ENCODE measurements around the gene AGFG2.
"Not testable (repeated sequence)": the region's sequence is repeated elsewhere in the genome, so short reads cannot be mapped to it uniquely, and the experiment has no call there.

AGFG2 gene

DNA sequence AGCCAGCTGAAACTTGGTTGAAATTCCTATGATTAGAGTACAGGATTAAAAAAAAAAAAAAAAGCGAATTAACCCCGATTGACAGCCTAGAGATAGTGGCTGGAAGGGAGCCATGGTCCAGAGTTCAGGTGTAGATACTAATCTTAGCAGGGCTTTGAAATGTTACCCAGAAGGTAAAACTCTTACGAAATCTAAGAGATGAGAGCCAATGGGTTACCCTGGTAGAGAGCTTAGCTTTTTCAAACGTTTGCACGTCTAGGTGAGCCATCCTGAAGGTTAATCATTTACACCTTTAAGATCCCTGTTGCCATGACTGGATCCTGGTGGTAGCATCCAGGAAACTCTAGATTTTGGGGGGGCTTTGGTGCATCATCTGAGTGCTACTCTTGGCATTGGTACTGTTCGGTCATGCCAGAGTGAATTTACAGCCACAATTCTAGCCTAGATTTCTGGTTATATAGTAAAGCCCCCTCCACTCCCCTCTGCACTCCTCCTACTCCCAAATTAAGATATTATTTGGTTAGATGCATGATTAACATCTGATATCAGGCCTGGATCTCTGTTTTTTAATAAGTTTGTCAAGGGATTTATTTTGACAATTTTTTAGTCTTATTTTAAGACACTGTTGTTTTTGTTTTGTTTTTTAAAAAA is 1.2 kb downstream of the AGFG2 start:
- no peak overlapping the region for H3K27ac ChIP-seq (ENCODE audit: insufficient read depth, low read depth, low read length, poor library complexity, severe bottlenecking)
- no peaks in the 10 kb centered on the region for H3K4me1 ChIP-seq (ENCODE audit: control insufficient read depth, insufficient read depth, low read length)
- peak overlapping the region; percentile 72 for H3K4me3 ChIP-seq (ENCODE audit: insufficient read depth, low read depth, low read length)
- peaks cover 11% of the 10 kb centered on the region for H3K27me3 ChIP-seq (ENCODE audit: control insufficient read depth, insufficient read depth, low read length, poor library complexity, severe bottlenecking)
- no peaks in the 10 kb centered on the region for H3K36me3 ChIP-seq (ENCODE audit: control insufficient read depth, insufficient read depth, low read length)
- H3K9me3 ChIP-seq (ENCODE audit: control insufficient read depth, low read length), result no peaks in the 10 kb centered on the region
- 54 to 60% methylated on average over 6 of the region's 6 CpGs for WGBS, 2 experiments

DNA sequence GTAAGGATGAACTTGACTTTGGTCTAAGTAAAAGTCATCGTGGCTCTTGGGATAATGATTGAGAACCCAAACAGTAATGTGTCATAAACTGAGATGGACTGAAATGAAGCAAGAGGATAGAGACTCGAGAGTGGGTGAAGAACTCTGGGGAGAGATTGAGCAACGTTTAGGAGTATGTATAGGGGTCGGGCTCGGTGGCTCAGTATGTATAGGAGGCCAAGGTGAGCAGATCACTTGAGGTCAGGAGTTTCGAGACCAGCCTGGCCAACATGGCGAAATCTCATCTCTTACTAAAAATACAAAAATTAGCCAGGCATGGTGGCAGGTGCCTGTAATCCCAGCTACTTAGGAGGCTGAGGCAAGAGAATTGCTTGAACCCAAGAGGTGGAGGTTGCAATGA is 2.3 kb downstream of the AGFG2 start:
- 92 to 95% methylated on average over 7 of the region's 7 CpGs for WGBS, 2 experiments
- not testable (repeated sequence) for H3K27ac ChIP-seq (ENCODE audit: insufficient read depth, low read depth, low read length, poor library complexity, severe bottlenecking); H3K36me3 ChIP-seq (ENCODE audit: control insufficient read depth, insufficient read depth, low read length); H3K4me1 ChIP-seq (ENCODE audit: control insufficient read depth, insufficient read depth, low read length); H3K4me3 ChIP-seq (ENCODE audit: insufficient read depth, low read depth, low read length); H3K9me3 ChIP-seq (ENCODE audit: control insufficient read depth, low read length)
- peaks cover 11% of the 10 kb centered on the region for H3K27me3 ChIP-seq (ENCODE audit: control insufficient read depth, insufficient read depth, low read length, poor library complexity, severe bottlenecking)

DNA sequence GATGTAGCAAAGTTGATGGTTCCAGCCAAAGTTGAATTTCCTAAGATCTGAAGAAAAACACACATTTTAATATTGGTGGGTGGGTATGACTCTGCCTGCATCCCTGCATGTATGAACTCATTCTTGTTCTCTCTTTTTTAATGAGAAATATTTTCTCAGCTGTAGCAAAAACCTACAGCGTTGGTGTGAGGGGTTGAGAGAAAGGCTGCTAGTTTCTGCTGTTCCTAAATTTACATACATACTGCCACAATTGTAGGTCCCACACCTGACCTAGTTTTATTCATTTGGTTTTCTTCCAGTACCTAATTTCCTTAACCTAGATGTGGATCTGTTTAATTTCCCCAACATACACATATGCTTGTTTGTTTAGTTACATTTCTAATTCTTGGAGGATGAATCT is 4.6 kb downstream of the AGFG2 start:
- H3K27me3 ChIP-seq (ENCODE audit: control insufficient read depth, insufficient read depth, low read length, poor library complexity, severe bottlenecking), result peaks cover 11% of the 10 kb centered on the region
- 89% methylated on average over 1 of the region's 1 CpG; no CpG with 5 or more reads in 1 of the 2 experiments for WGBS, 2 experiments
- no peak overlapping the region for H3K27ac ChIP-seq (ENCODE audit: insufficient read depth, low read depth, low read length, poor library complexity, severe bottlenecking)
- H3K4me1 ChIP-seq (ENCODE audit: control insufficient read depth, insufficient read depth, low read length), result peaks cover 8% of the 10 kb centered on the region
- H3K9me3 ChIP-seq (ENCODE audit: control insufficient read depth, low read length), result no peaks in the 10 kb centered on the region
- no peaks in the 10 kb centered on the region for H3K36me3 ChIP-seq (ENCODE audit: control insufficient read depth, insufficient read depth, low read length)
- H3K4me3 ChIP-seq (ENCODE audit: insufficient read depth, low read depth, low read length), result no peak overlapping the region

DNA sequence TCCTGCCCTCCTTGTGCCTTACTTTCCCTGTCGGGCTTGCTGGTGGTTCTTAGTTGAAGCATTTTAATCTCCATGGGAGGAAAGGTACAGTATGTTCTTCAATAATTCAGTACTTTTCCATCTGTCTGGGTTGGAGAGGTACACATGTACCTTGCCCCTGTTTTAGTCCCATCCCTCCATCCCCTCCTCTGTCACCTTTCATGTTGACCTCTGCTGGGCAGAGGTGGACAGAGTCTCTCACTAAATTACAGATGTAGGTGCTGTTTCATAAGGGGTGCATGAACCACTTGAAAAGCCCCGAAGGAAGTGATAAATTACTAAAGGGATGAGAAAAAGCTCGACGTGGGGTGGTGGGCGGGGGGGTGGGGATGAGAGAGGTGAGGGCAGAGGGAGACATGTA is 5.4 kb downstream of the AGFG2 start:
- Histone ChIP-seq H3K27ac (ENCODE audit: insufficient read depth, low read depth, low read length, poor library complexity, severe bottlenecking) (no peak overlapping the region), H3K4me3 (ENCODE audit: insufficient read depth, low read depth, low read length) (no peak overlapping the region)
- WGBS, 2 experiments, result 76% methylated on average over 5 of the region's 5 CpGs

GRCh38 chr7:100544967-100545359 is 6.0 kb downstream of the AGFG2 start:
- 88 to 89% methylated on average over 1 of the region's 1 CpG for WGBS, 2 experiments
- H3K27ac ChIP-seq (ENCODE audit: insufficient read depth, low read depth, low read length, poor library complexity, severe bottlenecking), result no peak overlapping the region
- H3K36me3 ChIP-seq (ENCODE audit: control insufficient read depth, insufficient read depth, low read length), result no peaks in the 10 kb centered on the region
- H3K27me3 ChIP-seq (ENCODE audit: control insufficient read depth, insufficient read depth, low read length, poor library complexity, severe bottlenecking), result peaks cover 6% of the 10 kb centered on the region
- peaks cover 8% of the 10 kb centered on the region for H3K4me1 ChIP-seq (ENCODE audit: control insufficient read depth, insufficient read depth, low read length)
- no peaks in the 10 kb centered on the region for H3K9me3 ChIP-seq (ENCODE audit: control insufficient read depth, low read length)
- no peak overlapping the region for H3K4me3 ChIP-seq (ENCODE audit: insufficient read depth, low read depth, low read length)

More for the DNA sequence above, 5.4 kb downstream of the AGFG2 start:
- no peaks in the 10 kb centered on the region for H3K36me3 ChIP-seq (ENCODE audit: control insufficient read depth, insufficient read depth, low read length)
- peaks cover 8% of the 10 kb centered on the region for H3K4me1 ChIP-seq (ENCODE audit: control insufficient read depth, insufficient read depth, low read length)
- H3K27me3 ChIP-seq (ENCODE audit: control insufficient read depth, insufficient read depth, low read length, poor library complexity, severe bottlenecking), result peaks cover 11% of the 10 kb centered on the region
- no peaks in the 10 kb centered on the region for H3K9me3 ChIP-seq (ENCODE audit: control insufficient read depth, low read length)

GRCh38 chr7:100545360-100546128 is 6.5 kb downstream of the AGFG2 start:
- H3K27ac ChIP-seq (ENCODE audit: insufficient read depth, low read depth, low read length, poor library complexity, severe bottlenecking), result no peak overlapping the region
- H3K36me3 ChIP-seq (ENCODE audit: control insufficient read depth, insufficient read depth, low read length), result no peaks in the 10 kb centered on the region
- peaks cover under 1% of the 10 kb centered on the region for H3K27me3 ChIP-seq (ENCODE audit: control insufficient read depth, insufficient read depth, low read length, poor library complexity, severe bottlenecking)
- peaks cover 8% of the 10 kb centered on the region for H3K4me1 ChIP-seq (ENCODE audit: control insufficient read depth, insufficient read depth, low read length)
- no peaks in the 10 kb centered on the region for H3K9me3 ChIP-seq (ENCODE audit: control insufficient read depth, low read length)
- H3K4me3 ChIP-seq (ENCODE audit: insufficient read depth, low read depth, low read length), result no peak overlapping the region
- 61 to 69% methylated on average over 3 of the region's 3 CpGs for WGBS, 2 experiments

DNA sequence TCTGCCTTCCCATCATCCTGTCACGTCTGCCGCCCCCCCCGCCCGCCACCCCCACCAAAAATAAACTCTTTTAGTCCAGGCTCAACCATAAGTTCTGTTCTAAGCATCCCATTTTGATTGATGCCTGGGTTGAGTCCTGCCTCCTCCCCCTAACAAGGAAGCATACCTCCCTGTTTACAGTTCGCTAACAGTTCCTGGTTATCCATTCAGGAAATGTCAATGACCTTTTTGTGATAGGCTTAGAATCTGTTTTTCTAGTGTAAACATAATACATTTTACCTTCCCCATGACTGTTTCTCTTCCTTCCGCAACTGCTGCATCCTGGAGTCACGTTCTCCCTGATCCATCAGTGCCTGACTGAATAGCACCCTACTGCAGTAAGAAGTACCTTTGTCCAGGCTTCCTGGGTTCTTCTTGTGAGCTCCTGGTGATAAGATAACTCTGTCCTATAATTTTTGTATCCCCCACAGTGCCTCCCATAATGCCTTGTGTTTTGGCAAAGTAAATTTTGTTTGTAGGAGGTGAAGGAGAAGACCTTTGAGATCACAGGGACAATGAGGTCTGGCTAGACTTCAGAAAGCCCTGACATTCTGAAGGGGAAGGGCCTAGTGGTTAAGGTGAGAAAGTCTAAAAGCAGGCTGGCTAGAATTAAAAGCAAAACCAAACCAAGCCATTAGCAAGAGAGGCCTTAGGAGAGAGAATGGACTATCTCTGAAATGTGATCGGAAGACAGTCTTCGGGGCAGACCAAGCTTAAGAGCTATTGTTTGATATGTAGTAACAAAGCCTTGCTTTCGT is 7.3 kb downstream of the AGFG2 start:
- 76 to 77% methylated on average over 10 of the region's 10 CpGs for WGBS, 2 experiments
- Histone ChIP-seq H3K27me3 (ENCODE audit: control insufficient read depth, insufficient read depth, low read length, poor library complexity, severe bottlenecking) (no peaks in the 10 kb centered on the region), H3K4me1 (ENCODE audit: control insufficient read depth, insufficient read depth, low read length) (peaks cover 8% of the 10 kb centered on the region), H3K4me3 (ENCODE audit: insufficient read depth, low read depth, low read length) (no peak overlapping the region), H3K36me3 (ENCODE audit: control insufficient read depth, insufficient read depth, low read length) (no peaks in the 10 kb centered on the region), H3K27ac (ENCODE audit: insufficient read depth, low read depth, low read length, poor library complexity, severe bottlenecking) (no peak overlapping the region), H3K9me3 (ENCODE audit: control insufficient read depth, low read length) (no peaks in the 10 kb centered on the region)

- Histone ChIP-seq H3K9me3 (ENCODE audit: control insufficient read depth, low read length) (no peaks in the 10 kb centered on the region), H3K27ac (ENCODE audit: insufficient read depth, low read depth, low read length, poor library complexity, severe bottlenecking) (no peak overlapping the region), H3K36me3 (ENCODE audit: control insufficient read depth, insufficient read depth, low read length) (no peaks in the 10 kb centered on the region), H3K4me3 (ENCODE audit: insufficient read depth, low read depth, low read length) (no peak overlapping the region), H3K4me1 (ENCODE audit: control insufficient read depth, insufficient read depth, low read length) (peaks cover 8% of the 10 kb centered on the region), H3K27me3 (ENCODE audit: control insufficient read depth, insufficient read depth, low read length, poor library complexity, severe bottlenecking) (no peaks in the 10 kb centered on the region)
- WGBS, 2 experiments, result 82 to 85% methylated on average over 9 of the region's 9 CpGs
These were observed 8.2 kb downstream of the AGFG2 start for GRCh38 chr7:100546926-100547800.

- Histone ChIP-seq H3K27ac (ENCODE audit: insufficient read depth, low read depth, low read length, poor library complexity, severe bottlenecking) (no peak overlapping the region), H3K4me1 (ENCODE audit: control insufficient read depth, insufficient read depth, low read length) (peaks cover 8% of the 10 kb centered on the region), H3K27me3 (ENCODE audit: control insufficient read depth, insufficient read depth, low read length, poor library complexity, severe bottlenecking) (no peaks in the 10 kb centered on the region), H3K4me3 (ENCODE audit: insufficient read depth, low read depth, low read length) (no peak overlapping the region), H3K9me3 (ENCODE audit: control insufficient read depth, low read length) (no peaks in the 10 kb centered on the region), H3K36me3 (ENCODE audit: control insufficient read depth, insufficient read depth, low read length) (no peaks in the 10 kb centered on the region)
- 88 to 90% methylated on average over 2 of the region's 2 CpGs for WGBS, 2 experiments
These were observed 8.9 kb downstream of the AGFG2 start for GRCh38 chr7:100547872-100548271.

Measured in ectodermal cell (in vitro differentiated cells).